H9 (cell line): ENCODE data around the gene TRIM54. TPM values are rescaled to one million over a fixed set of nuclear protein-coding genes. Genes with fewer than 3 reads are reported as not detected.

Experiments used
- DNase-seq: peaks from one replicate; pipeline ENCODE4 v3.0.0-alpha.2; 2017
- H2AFZ ChIP-seq: one replicate; pipeline ENCODE4 v1.6.1; 2013; ENCODE audit warnings: mild to moderate bottlenecking, low read length, control low read depth, moderate library complexity
- H2AK5ac ChIP-seq: 2 replicates; pipeline ENCODE4 v1.6.1; 2013; ENCODE audit warnings: low read length, control low read depth, mixed read lengths; ENCODE audit not compliant: insufficient read length
- H2BK120ac ChIP-seq: one replicate; pipeline ENCODE4 v1.6.1; 2013; ENCODE audit warnings: low read depth, mild to moderate bottlenecking, low read length, control low read depth, inconsistent platforms; ENCODE audit not compliant: poor library complexity, severe bottlenecking
- H2BK12ac ChIP-seq: 2 replicates; pipeline ENCODE4 v1.6.1; 2013; ENCODE audit warnings: low read length, control low read depth, mixed read lengths, low read depth; ENCODE audit not compliant: insufficient read length
- H2BK15ac ChIP-seq: 2 replicates; pipeline ENCODE4 v1.6.1; 2013; ENCODE audit warnings: low read depth, low read length, control low read depth
- H2BK20ac ChIP-seq: one replicate; pipeline ENCODE4 v1.6.1; 2013; ENCODE audit warnings: low read depth, mild to moderate bottlenecking, low read length, control low read depth, inconsistent platforms; ENCODE audit not compliant: poor library complexity, severe bottlenecking
- H2BK5ac ChIP-seq: 2 replicates; pipeline ENCODE4 v1.6.1; 2013; ENCODE audit warnings: low read length, control low read depth, mixed read lengths; ENCODE audit not compliant: insufficient read length
- H3K14ac ChIP-seq: 2 replicates; pipeline ENCODE4 v1.6.1; 2013; ENCODE audit warnings: low read length, control low read depth; ENCODE audit not compliant: insufficient read depth
- H3K18ac ChIP-seq: 2 replicates; pipeline ENCODE4 v1.6.1; 2013; ENCODE audit warnings: low read depth, mild to moderate bottlenecking, mixed read lengths, low read length, control low read depth; ENCODE audit not compliant: insufficient read length
- H3K23ac ChIP-seq: 2 replicates; pipeline ENCODE4 v1.6.1; 2013; ENCODE audit warnings: low read length, control low read depth, mixed read lengths, low read depth; ENCODE audit not compliant: insufficient read length
- H3K23me2 ChIP-seq: 2 replicates; pipeline ENCODE4 v1.6.1; 2013; ENCODE audit warnings: low read depth, mild to moderate bottlenecking, mixed read lengths, low read length, control low read depth; ENCODE audit not compliant: insufficient read length, poor library complexity, severe bottlenecking
- H3K27ac ChIP-seq: 2 replicates; pipeline ENCODE4 v1.5.1; 2013; ENCODE audit warnings: low read length, control low read depth, mixed read lengths, low read depth; ENCODE audit not compliant: insufficient read length
- H3K27me3 ChIP-seq: 2 replicates; pipeline ENCODE4 v1.6.1; 2013; ENCODE audit warnings: low read length, control low read depth, inconsistent platforms; ENCODE audit not compliant: insufficient read depth
- H3K4ac ChIP-seq: 2 replicates; pipeline ENCODE4 v1.6.1; 2013; ENCODE audit warnings: low read depth, mild to moderate bottlenecking, control low read depth, inconsistent platforms, low read length, moderate library complexity
- H3K4me1 ChIP-seq: 2 replicates; pipeline ENCODE4 v1.6.1; 2013; ENCODE audit warnings: low read length, control low read depth, inconsistent platforms; ENCODE audit not compliant: insufficient read depth
- H3K4me2 ChIP-seq: 2 replicates; pipeline ENCODE4 v1.6.1; 2013; ENCODE audit warnings: low read length, control low read depth, mixed read lengths; ENCODE audit not compliant: insufficient read length, insufficient read depth
- H3K56ac ChIP-seq: 2 replicates; pipeline ENCODE4 v1.6.1; 2013; ENCODE audit warnings: low read depth, mild to moderate bottlenecking, mixed read lengths, low read length, control low read depth; ENCODE audit not compliant: insufficient read length
- H3K79me1 ChIP-seq: 2 replicates; pipeline ENCODE4 v1.6.1; 2013; ENCODE audit warnings: low read depth, mild to moderate bottlenecking, moderate library complexity, low read length, control low read depth, inconsistent platforms; ENCODE audit not compliant: insufficient read depth, poor library complexity, severe bottlenecking
- H3K79me2 ChIP-seq: 2 replicates; pipeline ENCODE4 v1.6.1; 2013; ENCODE audit warnings: low read length, control low read depth, inconsistent platforms; ENCODE audit not compliant: insufficient read depth
- H3K9ac ChIP-seq: 2 replicates; pipeline ENCODE4 v1.6.1; 2013; ENCODE audit warnings: low read length, control low read depth, mixed read lengths; ENCODE audit not compliant: insufficient read length; ENCODE audit errors: extremely low read depth
- H3K9me3 ChIP-seq: one replicate; pipeline ENCODE4 v1.6.1; 2013; ENCODE audit warnings: low read depth, low read length, inconsistent platforms; ENCODE audit not compliant: control insufficient read depth
- H3T11ph ChIP-seq: one replicate; pipeline ENCODE4 v1.6.1; 2013; ENCODE audit warnings: mild to moderate bottlenecking, low read length, control low read depth, inconsistent platforms
- H4K20me1 ChIP-seq: one replicate; pipeline ENCODE4 v1.6.1; 2013; ENCODE audit not compliant: control insufficient read depth, insufficient read length, insufficient read depth
- H4K5ac ChIP-seq: 2 replicates; pipeline ENCODE4 v1.6.1; 2013; ENCODE audit warnings: low read depth, mild to moderate bottlenecking, mixed read lengths, low read length, control low read depth; ENCODE audit not compliant: insufficient read length
- H4K8ac ChIP-seq: replicated peaks from 2 replicates; pipeline ENCODE4 v1.6.1; 2013; ENCODE audit warnings: low read length, control low read depth, mixed read lengths, low read depth; ENCODE audit not compliant: insufficient read length
- H4K91ac ChIP-seq: 2 replicates; pipeline ENCODE4 v1.6.1; 2013; ENCODE audit warnings: low read depth, mild to moderate bottlenecking, moderate library complexity, mixed read lengths, low read length, control low read depth; ENCODE audit not compliant: insufficient read length
- H3K27ac Mint-ChIP-seq, 3 experiments: 2 replicates in 2 of 3; 3 replicates in 1 of 3; pipeline ENCODE4 v1.8.0; 2020 to 2021; ENCODE audit warnings: mixed read lengths in 3 of 3, mild to moderate bottlenecking in 1 of 3, moderate library complexity in 1 of 3
- H3K27me3 Mint-ChIP-seq: 2 replicates; pipeline ENCODE4 v1.8.0; 2021; ENCODE audit warnings: low read depth, mild to moderate bottlenecking, moderate library complexity, mixed read lengths
- H3K36me3 Mint-ChIP-seq, 3 experiments: 2 replicates in 2 of 3; 3 replicates in 1 of 3; pipeline ENCODE4 v1.8.0; 2020 to 2021; ENCODE audit warnings: low read depth in 3 of 3, mixed read lengths in 3 of 3; ENCODE audit not compliant: insufficient read depth in 1 of 3
- H3K4me1 Mint-ChIP-seq, 2 experiments: 2 replicates each; pipeline ENCODE4 v1.8.0; 2020; ENCODE audit warnings: mixed read lengths in 2 of 2
- H3K4me3 Mint-ChIP-seq, 2 experiments: 2 replicates in 1 of 2; 3 replicates in 1 of 2; pipeline ENCODE4 v1.8.0; 2020 to 2021; ENCODE audit warnings: mild to moderate bottlenecking in 2 of 2, mixed read lengths in 2 of 2, moderate library complexity in 1 of 2
- H3K9me3 Mint-ChIP-seq, 2 experiments: 2 replicates in 1 of 2; 3 replicates in 1 of 2; pipeline ENCODE4 v1.8.0; 2020; ENCODE audit warnings: mild to moderate bottlenecking in 2 of 2, mixed read lengths in 2 of 2, moderate library complexity in 1 of 2
- WGBS: extraction: QIAGEN DNeasy Blood & Tissue Kit; methylation state at CpG from one replicate; pipeline ENCODE4 v1.1.7; 2013; ENCODE audit warnings: missing lambda C conversion rate, low lambda C conversion rate, mixed read lengths; ENCODE audit not compliant: insufficient read length; ENCODE audit errors: extremely low coverage; 5-methylcytosine and 5-hydroxymethylcytosine counted together
- total RNA-seq: library from RNA; stranded (reverse); gene quantifications from 2 replicates; pipeline ENCODE4 v1.2.1, GENCODE V29; 2021
- TF ChIP-seq, protein P1 (sequence below): fragments of 200-600 bp; sonication (generic); conservative IDR thresholded peaks from 3 replicates; pipeline ENCODE4 v1.8.0; 2021; ENCODE audit warnings: antibody characterized with exemption, mild to moderate bottlenecking

The TRIM54 gene
- total RNA-seq, 1 experiment from 2014 or later, result 5.0 TPM

DNA sequence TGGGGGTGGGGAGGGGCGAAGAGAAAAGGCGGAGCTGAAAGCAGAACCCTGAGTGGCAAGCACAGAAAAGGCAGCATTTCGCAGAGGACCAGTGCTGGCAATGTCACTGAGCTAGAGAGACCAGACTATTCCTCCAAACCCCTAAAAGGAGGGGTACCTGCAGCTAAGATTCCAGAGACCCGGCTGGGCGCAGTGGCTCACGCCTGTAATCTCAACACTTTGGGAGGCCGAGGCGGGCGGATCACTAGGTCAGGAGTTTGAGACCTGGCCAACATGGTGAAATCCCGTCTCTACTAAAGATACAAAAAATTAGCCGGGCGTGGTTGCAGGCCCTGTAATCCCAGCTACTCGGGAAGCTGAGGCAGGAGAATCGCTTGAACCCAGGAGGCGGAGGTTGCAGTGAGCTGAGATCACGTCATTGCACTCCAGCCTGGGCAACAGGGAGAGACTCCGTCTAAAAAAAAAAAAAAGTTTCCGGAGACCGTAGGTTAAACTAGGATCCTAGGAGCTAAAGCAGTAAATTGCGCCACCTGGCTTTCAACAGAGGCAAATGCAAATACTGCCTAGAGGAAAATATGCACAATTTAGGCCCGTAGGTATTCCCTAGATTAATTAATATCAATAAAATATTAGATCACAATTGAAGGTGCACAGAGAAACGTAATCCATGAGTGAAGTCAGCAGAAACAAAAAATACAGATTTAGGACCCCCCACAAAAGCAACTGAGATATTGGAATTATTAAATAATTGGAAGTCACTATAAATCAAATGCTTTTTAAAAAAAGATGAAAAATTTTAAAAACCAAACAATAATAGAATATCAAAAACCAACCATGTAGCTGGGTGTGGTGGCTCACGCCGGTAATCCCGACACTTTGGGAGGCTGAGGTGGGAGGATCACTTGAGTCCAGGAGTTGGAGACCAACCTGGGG, 21.1 kb downstream of the TRIM54 start:
- Histone ChIP-seq H3K4ac (no peak overlapping the region), H4K91ac (no peak overlapping the region), H3T11ph (no peak overlapping the region), H3K9ac (no peak overlapping the region), H3K79me1 (no peaks in the 10 kb centered on the region), H3K56ac (no peak overlapping the region), H4K8ac (no peak overlapping the region), H2BK5ac (no peak overlapping the region), H3K23ac (no peak overlapping the region), H3K79me2 (no peaks in the 10 kb centered on the region), H2BK15ac (no peak overlapping the region), H3K18ac (no peak overlapping the region), H2AK5ac (no peak overlapping the region), H4K20me1 (no peaks in the 10 kb centered on the region), H3K4me2 (no peak overlapping the region), H3K14ac (no peak overlapping the region), H4K5ac (no peak overlapping the region), H2BK20ac (no peak overlapping the region), H3K9me3 (no peaks in the 10 kb centered on the region), H2BK120ac (no peak overlapping the region), H3K4me1 (no peaks in the 10 kb centered on the region), H3K23me2 (peaks cover 9% of the 10 kb centered on the region), H3K27ac (no peak overlapping the region), H3K27me3 (peaks cover 18% of the 10 kb centered on the region), H2AFZ (no peak overlapping the region), H2BK12ac (no peak overlapping the region)
- WGBS, result no CpG with 5 or more reads among the region's 25 CpGs
- Mint-ChIP-seq H3K4me1 (peaks cover 2 to 9% of the 10 kb centered on the region in 2 experiments; a peak in 2 of 4 replicates), H3K27ac (no peak overlapping the region), H3K4me3 (peak overlapping the region in 1 of 2 experiments; percentile 34; a peak in 2 of 5 replicates), H3K36me3 (peaks cover 0 to 4% (median 0%) of the 10 kb centered on the region in 3 experiments; a peak in 2 of 7 replicates), H3K9me3 (no peaks in the 10 kb centered on the region), H3K27me3 (peaks cover 38% of the 10 kb centered on the region)
- TF ChIP-seq, protein P1, sequence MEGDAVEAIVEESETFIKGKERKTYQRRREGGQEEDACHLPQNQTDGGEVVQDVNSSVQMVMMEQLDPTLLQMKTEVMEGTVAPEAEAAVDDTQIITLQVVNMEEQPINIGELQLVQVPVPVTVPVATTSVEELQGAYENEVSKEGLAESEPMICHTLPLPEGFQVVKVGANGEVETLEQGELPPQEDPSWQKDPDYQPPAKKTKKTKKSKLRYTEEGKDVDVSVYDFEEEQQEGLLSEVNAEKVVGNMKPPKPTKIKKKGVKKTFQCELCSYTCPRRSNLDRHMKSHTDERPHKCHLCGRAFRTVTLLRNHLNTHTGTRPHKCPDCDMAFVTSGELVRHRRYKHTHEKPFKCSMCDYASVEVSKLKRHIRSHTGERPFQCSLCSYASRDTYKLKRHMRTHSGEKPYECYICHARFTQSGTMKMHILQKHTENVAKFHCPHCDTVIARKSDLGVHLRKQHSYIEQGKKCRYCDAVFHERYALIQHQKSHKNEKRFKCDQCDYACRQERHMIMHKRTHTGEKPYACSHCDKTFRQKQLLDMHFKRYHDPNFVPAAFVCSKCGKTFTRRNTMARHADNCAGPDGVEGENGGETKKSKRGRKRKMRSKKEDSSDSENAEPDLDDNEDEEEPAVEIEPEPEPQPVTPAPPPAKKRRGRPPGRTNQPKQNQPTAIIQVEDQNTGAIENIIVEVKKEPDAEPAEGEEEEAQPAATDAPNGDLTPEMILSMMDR, result peak; percentile 95
- no peak for DNase-seq
